NT2/D1 (cell line): Measurements from ENCODE around the gene ITSN1.

ENCODE experiments used
- DNase-seq: peaks from one replicate; pipeline ENCODE4 v3.0.0-alpha.2; 2011; ENCODE audit warnings: low read depth, low spot score
- H3K27me3 ChIP-seq: 2 replicates; pipeline ENCODE4 v1.6.0; 2011; ENCODE audit warnings: mild to moderate bottlenecking; ENCODE audit not compliant: insufficient read length, insufficient read depth
- H3K36me3 ChIP-seq: 2 replicates; pipeline ENCODE4 v1.6.1; 2011; ENCODE audit warnings: mild to moderate bottlenecking, low read length, mixed read lengths; ENCODE audit not compliant: insufficient read depth, insufficient read length
- H3K4me1 ChIP-seq: 2 replicates; pipeline ENCODE4 v1.5.1; 2011; ENCODE audit not compliant: insufficient read depth, insufficient read length
- H3K4me3 ChIP-seq: 2 replicates; pipeline ENCODE4 v1.5.1; 2011; ENCODE audit warnings: low read depth; ENCODE audit not compliant: insufficient read length
- H3K9ac ChIP-seq: 2 replicates; pipeline ENCODE4 v1.6.0; 2011; ENCODE audit warnings: low read depth; ENCODE audit not compliant: insufficient read length
- H3K9me3 ChIP-seq: 2 replicates; pipeline ENCODE4 v1.5.1; 2011; ENCODE audit warnings: mild to moderate bottlenecking, low read length; ENCODE audit not compliant: insufficient read depth
- SUZ12 ChIP-seq: IDR thresholded peaks from 2 replicates; pipeline ENCODE4 v1.6.1; 2011; ENCODE audit not compliant: insufficient read length, insufficient read depth; ENCODE audit errors: extremely low read depth
- YY1 ChIP-seq: IDR thresholded peaks from 2 replicates; pipeline ENCODE4 v1.6.1; 2011; ENCODE audit not compliant: insufficient read length, insufficient read depth
- ZNF274 ChIP-seq: IDR thresholded peaks from 2 replicates; pipeline ENCODE4 v1.6.1; 2011; ENCODE audit warnings: mild to moderate bottlenecking, low read depth, low read length

Gene ITSN1

GRCh38 chr21:33688353-33688752 lies 46.1 kb downstream of the ITSN1 start:
- no peak overlapping the region for H3K9ac ChIP-seq
- H3K27me3 ChIP-seq, result no peaks in the 10 kb centered on the region
- TF ChIP-seq YY1 (no peak), ZNF274 (no peak), SUZ12 (no peak)
- no peak for DNase-seq
- peaks cover 4% of the 10 kb centered on the region for H3K4me1 ChIP-seq
- no peaks in the 10 kb centered on the region for H3K36me3 ChIP-seq
- H3K4me3 ChIP-seq, result no peak overlapping the region
- no peaks in the 10 kb centered on the region for H3K9me3 ChIP-seq

- no peaks in the 10 kb centered on the region for H3K36me3 ChIP-seq
- H3K4me1 ChIP-seq, result peaks cover 4% of the 10 kb centered on the region
- no peak overlapping the region for H3K9ac ChIP-seq
- no peaks in the 10 kb centered on the region for H3K9me3 ChIP-seq
- DNase-seq, result no peak
- H3K4me3 ChIP-seq, result no peak overlapping the region
- H3K27me3 ChIP-seq, result no peaks in the 10 kb centered on the region
- TF ChIP-seq ZNF274 (no peak), YY1 (no peak), SUZ12 (no peak)
These were observed 48.6 kb downstream of the ITSN1 start for GRCh38 chr21:33690874-33691273.

GRCh38 chr21:33691945-33692603 lies 49.8 kb downstream of the ITSN1 start:
- H3K36me3 ChIP-seq, result no peaks in the 10 kb centered on the region
- no peaks in the 10 kb centered on the region for H3K4me1 ChIP-seq
- no peaks in the 10 kb centered on the region for H3K27me3 ChIP-seq
- H3K9ac ChIP-seq, result no peak overlapping the region
- no peak overlapping the region for H3K4me3 ChIP-seq
- DNase-seq, result no peak
- TF ChIP-seq ZNF274 (no peak), SUZ12 (no peak), YY1 (no peak)
- no peaks in the 10 kb centered on the region for H3K9me3 ChIP-seq

GRCh38 chr21:33695813-33696212 lies 53.5 kb downstream of the ITSN1 start:
- H3K27me3 ChIP-seq, result no peaks in the 10 kb centered on the region
- no peak overlapping the region for H3K9ac ChIP-seq
- no peaks in the 10 kb centered on the region for H3K4me1 ChIP-seq
- no peaks in the 10 kb centered on the region for H3K9me3 ChIP-seq
- no peak for DNase-seq
- no peaks in the 10 kb centered on the region for H3K36me3 ChIP-seq
- no peak overlapping the region for H3K4me3 ChIP-seq
- TF ChIP-seq SUZ12 (no peak), ZNF274 (no peak), YY1 (no peak)

- Histone ChIP-seq H3K9me3 (no peaks in the 10 kb centered on the region), H3K27me3 (no peaks in the 10 kb centered on the region), H3K4me1 (no peaks in the 10 kb centered on the region), H3K36me3 (no peaks in the 10 kb centered on the region), H3K4me3 (no peak overlapping the region), H3K9ac (no peak overlapping the region)
- TF ChIP-seq SUZ12 (no peak), ZNF274 (no peak), YY1 (no peak)
- DNase-seq, result no peak
These were observed 54.2 kb downstream of the ITSN1 start for GRCh38 chr21:33696465-33696864.

GRCh38 chr21:33698087-33698860 lies 56.0 kb downstream of the ITSN1 start:
- H3K4me3 ChIP-seq, result no peak overlapping the region
- no peaks in the 10 kb centered on the region for H3K27me3 ChIP-seq
- H3K9ac ChIP-seq, result no peak overlapping the region
- no peaks in the 10 kb centered on the region for H3K36me3 ChIP-seq
- no peak for DNase-seq
- H3K9me3 ChIP-seq, result no peaks in the 10 kb centered on the region
- H3K4me1 ChIP-seq, result no peaks in the 10 kb centered on the region
- TF ChIP-seq ZNF274 (no peak), YY1 (no peak), SUZ12 (no peak)

GRCh38 chr21:33699277-33699676 lies 57.0 kb downstream of the ITSN1 start:
- no peak overlapping the region for H3K4me3 ChIP-seq
- H3K27me3 ChIP-seq, result no peaks in the 10 kb centered on the region
- DNase-seq, result no peak

More at GRCh38 chr21:33699277-33699676, 57.0 kb downstream of the ITSN1 start:
- no peaks in the 10 kb centered on the region for H3K36me3 ChIP-seq
- TF ChIP-seq SUZ12 (no peak), ZNF274 (no peak), YY1 (no peak)
- H3K9ac ChIP-seq, result no peak overlapping the region
- no peaks in the 10 kb centered on the region for H3K9me3 ChIP-seq
- no peaks in the 10 kb centered on the region for H3K4me1 ChIP-seq
